HUES6 (cell line): Measurements from ENCODE around the gene TRPV4.

Source experiments
- H3K27ac ChIP-seq: 2 replicates; pipeline ENCODE4 v1.7.0; 2013; ENCODE audit warnings: low read depth, mild to moderate bottlenecking, low read length, inconsistent platforms
- H3K27me3 ChIP-seq: 2 replicates; pipeline ENCODE4 v1.6.1; 2013; ENCODE audit warnings: low read length; ENCODE audit not compliant: control insufficient read depth, insufficient read depth
- H3K36me3 ChIP-seq: 2 replicates; pipeline ENCODE4 v1.6.1; 2013; ENCODE audit warnings: low read length; ENCODE audit not compliant: control insufficient read depth, insufficient read depth
- H3K4me1 ChIP-seq: 2 replicates; pipeline ENCODE4 v1.6.1; 2013; ENCODE audit warnings: low read length; ENCODE audit not compliant: control insufficient read depth, insufficient read depth
- H3K4me3 ChIP-seq: 2 replicates; pipeline ENCODE4 v1.5.1; 2013; ENCODE audit warnings: low read depth, low read length
- H3K9ac ChIP-seq: one replicate; pipeline ENCODE4 v1.6.1; 2013; ENCODE audit warnings: mild to moderate bottlenecking, low read length
- H3K9me3 ChIP-seq: 2 replicates; pipeline ENCODE4 v1.6.1; 2013; ENCODE audit warnings: low read depth, low read length; ENCODE audit not compliant: control insufficient read depth, insufficient read depth

Gene TRPV4

DNA sequence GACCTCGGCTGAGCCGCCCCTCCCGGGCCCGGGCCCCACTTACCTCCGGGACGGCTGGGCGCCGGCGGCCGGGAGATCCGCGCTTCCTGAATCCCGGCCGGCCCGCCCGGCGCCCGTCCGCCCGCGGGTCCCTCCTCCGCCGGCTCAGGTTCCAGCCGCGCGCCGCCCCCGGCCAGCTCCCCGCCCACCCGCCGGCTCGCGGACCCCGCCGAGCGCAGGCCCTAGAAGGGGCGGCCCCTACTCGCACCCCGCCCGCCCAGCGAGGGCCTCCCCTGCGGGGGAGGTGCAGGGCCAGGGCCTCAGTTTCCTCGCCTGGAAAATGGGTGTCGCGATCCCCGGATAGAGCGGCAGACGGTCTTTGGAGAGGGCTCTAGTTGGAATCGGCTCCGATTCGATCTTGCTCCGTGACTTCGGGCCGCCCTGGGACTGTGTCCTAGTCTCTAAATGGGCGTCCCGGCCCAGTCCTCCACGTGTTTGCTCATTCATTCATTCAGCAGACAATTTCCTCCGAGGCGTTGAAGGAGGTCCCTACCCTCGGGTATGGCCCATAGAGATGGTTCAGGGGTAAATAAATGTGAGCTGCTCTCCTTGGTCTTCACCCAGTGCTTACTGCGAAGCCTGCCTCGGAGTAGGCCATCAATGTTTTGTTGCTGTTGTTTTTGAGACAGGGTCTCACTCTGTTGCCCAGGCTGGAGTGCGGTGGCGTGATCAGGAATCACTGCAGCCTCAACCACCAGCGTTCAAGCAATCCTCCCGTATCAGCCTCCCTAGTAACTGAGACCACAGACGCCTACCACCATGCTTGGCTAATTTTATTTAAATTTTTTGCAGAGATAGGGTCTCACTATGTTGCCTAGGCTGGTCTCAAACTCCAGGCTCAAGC is at the start of gene TRPV4:
TRPV4 (minus strand) TSS at position 92 of the 883 bp plus-strand sequence. CDS start 18,602 bp downstream, outside the sequence.
- peaks cover 13% of the 10 kb centered on the region for H3K4me1 ChIP-seq
- H3K9ac ChIP-seq = peak within 1 kb of the TSS; percentile 48
- no peaks in the 10 kb centered on the region for H3K9me3 ChIP-seq
- H3K27ac ChIP-seq = no peak within 1 kb of the TSS
- no peaks in the 10 kb centered on the region for H3K36me3 ChIP-seq
- H3K27me3 ChIP-seq = no peaks in the 10 kb centered on the region
- H3K4me3 ChIP-seq = peak within 1 kb of the TSS; percentile 69

DNA sequence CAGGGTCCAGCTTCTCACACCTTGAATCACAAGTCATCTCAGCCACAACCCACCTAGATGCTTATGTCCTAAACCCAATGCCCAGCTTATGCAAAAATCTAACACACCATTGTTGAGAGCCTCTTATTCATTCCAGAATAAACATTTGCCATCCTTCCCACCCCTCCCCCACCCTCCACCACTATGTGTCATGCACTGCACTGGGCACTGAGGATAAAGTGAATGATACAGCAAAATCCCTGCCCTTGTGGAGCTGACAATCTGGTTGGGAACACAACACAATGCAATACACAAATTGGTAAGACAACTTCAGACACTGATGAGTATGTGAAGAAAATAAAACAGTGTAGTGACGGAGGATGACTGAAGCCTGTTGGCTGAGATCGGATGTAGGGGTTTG is 48.6 kb upstream of the TRPV4 start:
- Histone ChIP-seq H3K27me3 (no peaks in the 10 kb centered on the region), H3K4me1 (peaks cover 38% of the 10 kb centered on the region), H3K27ac (no peak overlapping the region), H3K36me3 (no peaks in the 10 kb centered on the region), H3K9ac (peak overlapping the region; percentile 16), H3K4me3 (peak overlapping the region; percentile 58), H3K9me3 (no peaks in the 10 kb centered on the region)

DNA sequence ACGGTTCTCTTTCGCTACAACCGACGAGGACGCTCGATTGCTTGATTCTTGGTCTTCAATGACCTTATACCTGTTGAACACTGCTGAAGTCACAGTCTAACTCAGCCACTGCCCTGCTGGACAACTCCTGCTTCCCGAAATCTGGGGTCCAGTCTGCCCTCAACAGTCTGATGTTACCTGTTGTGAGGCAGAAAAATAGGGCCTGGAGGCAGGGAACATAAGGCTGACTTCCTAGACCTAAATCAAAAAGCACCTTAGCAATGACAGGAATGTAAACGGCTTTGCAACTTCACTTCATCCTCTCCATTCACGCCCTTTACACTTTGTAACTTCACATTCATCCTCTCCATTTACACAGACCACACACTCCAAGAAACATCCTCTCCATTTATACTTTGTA is 47.7 kb upstream of the TRPV4 start:
- H3K27me3 ChIP-seq = no peaks in the 10 kb centered on the region
- peaks cover 38% of the 10 kb centered on the region for H3K4me1 ChIP-seq
- peak overlapping the region; percentile 5; the same call in 1 of the 2 replicates for H3K27ac ChIP-seq
- H3K9ac ChIP-seq = peak overlapping the region; percentile 59
- H3K36me3 ChIP-seq = no peaks in the 10 kb centered on the region
- H3K9me3 ChIP-seq = no peaks in the 10 kb centered on the region
- H3K4me3 ChIP-seq = peak overlapping the region; percentile 58

DNA sequence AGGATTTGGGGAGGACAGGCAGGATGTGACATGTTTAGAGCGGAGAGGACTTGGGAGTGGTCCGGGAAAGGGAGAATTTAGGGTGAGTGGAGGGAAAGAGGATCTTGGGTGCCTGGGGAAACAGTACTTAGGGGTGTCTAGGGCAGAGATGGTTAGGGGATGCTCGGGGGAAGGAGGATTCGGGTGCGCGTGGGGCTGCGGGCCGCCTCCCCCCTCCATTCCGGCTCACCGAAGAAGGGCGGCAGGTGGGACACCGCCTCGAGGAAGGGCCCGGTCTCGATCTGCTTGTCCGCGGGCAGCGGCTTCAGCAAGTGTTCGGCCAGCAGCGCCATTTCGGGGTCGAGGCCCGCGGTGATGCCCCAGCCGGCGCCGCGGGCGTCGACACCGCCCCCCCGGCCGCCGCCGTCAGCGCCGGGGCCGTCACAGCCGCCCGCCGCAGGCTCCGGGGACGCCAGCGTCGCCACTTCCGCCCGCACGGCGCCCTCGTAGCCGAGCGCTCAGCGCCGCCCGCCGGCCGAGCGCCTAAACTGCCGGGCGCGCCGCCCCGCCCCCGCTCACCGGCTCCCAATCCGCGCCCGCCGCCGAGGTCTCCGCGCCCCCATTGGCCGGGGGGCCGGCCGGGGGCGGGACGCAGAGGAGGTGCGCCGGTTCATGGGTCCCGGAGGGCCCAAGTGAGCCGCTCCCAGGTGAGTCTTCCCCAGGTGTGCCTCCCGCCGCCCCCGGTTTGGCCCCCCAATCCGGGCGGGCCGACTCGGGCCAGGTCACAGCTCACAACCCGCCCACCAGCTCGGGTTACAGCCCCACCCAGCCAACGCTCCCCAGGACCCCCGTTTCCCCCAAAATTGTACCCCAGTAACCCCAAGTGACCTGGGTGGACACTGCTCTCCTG is 47.1 kb upstream of the TRPV4 start, which contains the start of gene GLTP:
GLTP (minus strand) TSS at position 499 of the 889 bp plus-strand sequence; CDS start at position 332, 167 bp downstream.
- Histone ChIP-seq H3K9ac (peak within 1 kb of the TSS; percentile 81), H3K27ac (peak within 1 kb of the TSS; percentile 5; the same call in 1 of the 2 replicates), H3K9me3 (no peaks in the 10 kb centered on the region), H3K4me3 (peak within 1 kb of the TSS; percentile 96), H3K36me3 (no peaks in the 10 kb centered on the region), H3K27me3 (no peaks in the 10 kb centered on the region), H3K4me1 (peaks cover 38% of the 10 kb centered on the region)

DNA sequence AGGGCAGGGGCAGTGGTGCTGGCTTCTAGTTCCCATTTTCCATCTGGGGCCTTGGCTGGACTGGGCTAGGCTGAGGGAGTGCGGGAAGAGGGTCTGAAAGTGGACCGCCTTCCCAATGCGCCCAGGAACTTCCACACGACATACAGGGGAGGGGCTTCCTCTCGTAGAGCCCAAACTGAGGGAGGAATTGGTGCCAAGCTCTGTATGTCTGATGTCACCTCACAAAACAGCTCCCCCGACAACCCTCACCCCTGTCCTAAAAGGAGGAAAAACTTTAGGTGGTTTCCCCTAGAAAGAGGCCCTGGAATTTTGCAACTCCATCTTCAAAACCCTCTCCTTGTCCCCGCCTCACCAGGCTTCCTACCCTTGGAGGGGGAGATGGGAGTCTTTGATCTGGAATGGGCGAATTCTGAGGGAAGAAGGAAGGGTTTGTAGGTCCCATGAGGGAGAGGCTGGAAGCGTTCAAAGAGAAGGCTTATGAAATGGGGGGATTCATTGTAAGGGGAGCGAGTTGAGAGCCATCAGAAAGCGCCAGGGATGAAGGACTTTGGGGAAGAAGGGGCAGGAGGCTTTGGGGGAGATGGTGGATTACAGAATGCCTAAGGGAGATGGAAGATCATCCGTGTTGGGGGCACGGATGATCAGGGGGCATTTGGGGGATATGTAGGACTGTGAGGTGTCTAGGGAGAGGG is 46.3 kb upstream of the TRPV4 start:
- Histone ChIP-seq H3K4me1 (peaks cover 38% of the 10 kb centered on the region), H3K4me3 (peak overlapping the region; percentile 96), H3K27ac (no peak overlapping the region), H3K9ac (peak overlapping the region; percentile 81), H3K27me3 (no peaks in the 10 kb centered on the region), H3K36me3 (no peaks in the 10 kb centered on the region), H3K9me3 (no peaks in the 10 kb centered on the region)

DNA sequence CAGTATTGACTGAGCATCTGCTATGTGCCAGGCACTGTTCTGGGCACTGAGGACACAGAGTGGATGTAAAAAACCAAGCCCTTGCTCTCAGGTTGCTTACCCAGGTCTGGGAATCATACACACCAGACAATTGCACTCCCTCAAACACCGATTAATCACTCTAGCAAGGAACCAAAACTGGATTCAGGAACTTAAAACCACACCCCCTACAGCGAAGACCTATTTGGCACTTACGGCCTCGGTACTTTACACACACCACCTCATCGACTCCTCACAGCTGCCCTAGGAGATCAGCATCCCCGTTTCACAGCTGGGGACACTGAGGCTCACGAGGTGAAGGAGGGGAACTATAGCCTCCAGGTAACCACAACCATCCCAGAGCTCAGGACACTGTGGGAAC is 45.6 kb upstream of the TRPV4 start:
- Histone ChIP-seq H3K9ac (peak overlapping the region; percentile 3), H3K4me3 (peak overlapping the region; percentile 96), H3K27ac (no peak overlapping the region), H3K27me3 (no peaks in the 10 kb centered on the region), H3K36me3 (no peaks in the 10 kb centered on the region), H3K4me1 (peaks cover 38% of the 10 kb centered on the region), H3K9me3 (no peaks in the 10 kb centered on the region)

DNA sequence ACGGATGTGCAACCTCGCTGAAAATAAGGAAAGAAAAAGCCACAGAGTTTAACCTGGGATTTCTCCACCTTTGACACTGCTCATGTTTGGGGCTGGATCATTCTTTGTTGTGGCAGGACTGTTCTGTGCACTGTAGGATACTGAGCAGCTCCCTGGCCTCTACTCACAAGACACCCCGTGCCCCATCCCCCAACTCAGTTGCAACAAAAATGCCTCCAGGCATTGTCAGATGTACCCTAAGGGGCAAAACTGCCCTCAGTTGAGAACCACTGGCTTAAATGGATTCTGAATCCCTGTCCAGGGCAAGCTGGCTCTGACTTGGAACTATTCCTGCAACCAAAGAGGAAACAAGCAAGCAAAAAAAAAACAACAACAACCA is 45.0 kb upstream of the TRPV4 start:
- H3K4me3 ChIP-seq = no peak overlapping the region
- H3K4me1 ChIP-seq = peaks cover 38% of the 10 kb centered on the region

DNA sequence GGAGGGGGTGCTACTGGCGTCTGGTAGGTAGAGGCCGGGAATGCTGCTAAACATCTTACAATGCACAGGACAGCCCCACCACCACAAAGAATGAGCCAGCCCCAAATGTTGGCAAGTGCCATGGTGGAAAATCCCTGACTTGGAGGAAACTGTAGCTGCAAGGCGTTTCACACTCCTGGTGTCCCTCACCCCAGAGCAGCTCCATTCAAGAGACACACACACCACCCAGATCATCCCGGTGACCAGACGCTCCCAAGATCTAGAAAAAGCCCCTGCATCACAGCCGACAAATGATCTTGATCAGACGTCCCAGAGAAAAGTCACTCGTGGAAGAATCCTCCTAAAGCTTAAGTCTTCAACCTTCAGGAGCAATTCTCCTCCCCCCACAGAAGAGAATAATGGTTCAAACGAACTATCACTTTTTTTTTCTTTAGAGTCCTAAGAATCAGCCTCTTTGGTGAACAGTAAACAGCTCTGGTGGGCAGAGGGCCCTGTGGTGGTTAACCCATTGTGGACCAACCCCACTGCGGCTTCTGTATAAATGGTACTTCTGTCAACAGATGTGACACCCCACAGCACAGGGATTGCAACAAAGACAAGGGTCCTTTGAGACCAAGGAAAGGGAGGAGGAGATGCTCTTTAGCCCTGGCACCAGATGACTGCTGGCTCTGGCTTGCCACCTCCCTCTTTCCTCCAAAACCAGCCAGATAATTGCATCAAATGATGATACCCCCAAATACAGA is 44.5 kb upstream of the TRPV4 start:
- H3K27ac ChIP-seq = no peak overlapping the region
- no peaks in the 10 kb centered on the region for H3K27me3 ChIP-seq
- no peaks in the 10 kb centered on the region for H3K9me3 ChIP-seq
- no peak overlapping the region for H3K4me3 ChIP-seq
- H3K4me1 ChIP-seq = peaks cover 38% of the 10 kb centered on the region
- H3K36me3 ChIP-seq = no peaks in the 10 kb centered on the region
- no peak overlapping the region for H3K9ac ChIP-seq

More for the DNA sequence above, 45.0 kb upstream of the TRPV4 start:
- Histone ChIP-seq H3K36me3 (no peaks in the 10 kb centered on the region), H3K27ac (no peak overlapping the region), H3K9ac (no peak overlapping the region), H3K27me3 (no peaks in the 10 kb centered on the region), H3K9me3 (no peaks in the 10 kb centered on the region)

DNA sequence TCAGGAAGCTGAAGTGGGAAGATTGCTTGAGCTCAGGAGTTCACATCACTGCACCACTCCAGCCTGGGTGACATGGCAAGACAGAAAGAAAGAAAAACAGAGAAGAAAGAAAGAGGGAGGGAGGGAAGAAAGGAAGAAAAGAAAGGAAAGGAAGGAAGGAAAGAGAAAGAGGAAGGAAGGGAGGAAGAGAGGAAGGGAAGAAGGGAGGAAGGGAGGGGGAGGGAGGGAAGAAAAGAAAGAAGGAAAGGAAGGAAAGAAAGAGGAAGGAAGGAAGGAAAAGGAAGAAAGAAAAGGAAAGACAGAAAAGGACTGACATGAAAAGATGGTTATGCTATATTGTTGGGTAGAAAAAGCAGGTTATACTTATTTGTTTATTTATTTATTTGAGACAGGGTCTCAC is 43.2 kb upstream of the TRPV4 start:
- Histone ChIP-seq H3K9me3 (no peaks in the 10 kb centered on the region), H3K36me3 (no peaks in the 10 kb centered on the region), H3K27ac (no peak overlapping the region), H3K27me3 (no peaks in the 10 kb centered on the region), H3K4me3 (no peak overlapping the region), H3K4me1 (peaks cover 38% of the 10 kb centered on the region), H3K9ac (no peak overlapping the region)

DNA sequence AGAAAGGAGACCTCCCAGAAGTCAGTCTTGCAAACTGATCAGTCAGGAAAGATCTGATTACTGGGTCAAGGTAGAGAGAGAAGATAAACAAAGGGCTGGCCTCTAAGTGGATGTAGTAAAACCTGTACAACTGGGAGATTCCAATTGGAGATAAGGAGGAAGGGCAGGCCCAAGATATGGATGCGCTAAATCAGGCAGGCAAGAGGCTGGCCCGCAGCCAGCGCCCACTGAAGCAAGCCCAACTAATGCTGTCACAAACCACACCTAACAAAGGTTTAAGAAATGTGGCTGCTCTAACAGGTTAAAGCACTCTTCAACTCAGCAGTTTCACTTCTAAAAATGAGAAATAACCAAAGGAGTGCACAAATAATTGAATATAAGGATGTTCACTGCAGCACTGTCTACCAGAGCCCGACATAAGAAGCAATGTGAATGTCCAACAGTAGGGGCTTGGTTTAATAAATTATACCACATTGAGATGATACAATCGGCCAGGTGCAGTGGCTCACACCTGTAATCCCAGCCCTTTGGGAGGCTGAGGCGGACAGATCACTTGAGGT is 42.5 kb upstream of the TRPV4 start:
- Histone ChIP-seq H3K27ac (no peak overlapping the region), H3K4me1 (peaks cover 33% of the 10 kb centered on the region), H3K27me3 (no peaks in the 10 kb centered on the region), H3K4me3 (no peak overlapping the region), H3K36me3 (no peaks in the 10 kb centered on the region), H3K9ac (no peak overlapping the region), H3K9me3 (no peaks in the 10 kb centered on the region)
